H1 (cell line): ENCODE results near the gene ECI2. TPM values are rescaled to one million over a fixed set of nuclear protein-coding genes. Genes with fewer than 3 reads are reported as not detected.

Experiments
- CTCF ChIA-PET: fragments of 300-600 bp; sonication (Branson Sonifier 250); formaldehyde crosslinking; loops from one replicate; lab custom pipeline; 2021; ENCODE audit not compliant: partially characterized antibody; lab: Charles Lee
- POLR2A ChIA-PET: fragments of 300-600 bp; sonication (Branson Sonifier 250); formaldehyde crosslinking; loops from one replicate; lab custom pipeline; 2021; ENCODE audit warnings: inconsistent platforms; ENCODE audit not compliant: partially characterized antibody; lab: Charles Lee
- DNase-seq, 2 experiments: peaks; one replicate each; pipeline versions ENCODE4 v3.0.0 to v3.0.0-alpha.2; 2010 to 2022; ENCODE audit warnings: low spot score in 2 of 2, low read depth in 1 of 2, mixed read lengths in 1 of 2
- FAIRE-seq: peaks from 2 replicates; lab custom pipeline; 2011; peaks lifted over from hg19 to GRCh38; lab: Jason Lieb, UNC
- H2AFZ ChIP-seq: 2 replicates; pipeline ENCODE4 v1.8.1; 2012; ENCODE audit warnings: low read length, inconsistent platforms
- H2AK5ac ChIP-seq: 2 replicates; pipeline ENCODE4 v1.6.1; 2013; ENCODE audit warnings: low read depth, low read length
- H2BK120ac ChIP-seq: replicated peaks from 2 replicates; pipeline ENCODE3; 2013; ENCODE audit warnings: low read depth, low read length, inconsistent platforms
- H2BK12ac ChIP-seq: 2 replicates; pipeline ENCODE4 v1.6.1; 2013; ENCODE audit warnings: low read depth, low read length
- H2BK15ac ChIP-seq: 2 replicates; pipeline ENCODE4 v1.6.1; 2013; ENCODE audit warnings: low read length
- H2BK20ac ChIP-seq: 2 replicates; pipeline ENCODE4 v1.6.1; 2013; ENCODE audit warnings: low read length
- H2BK5ac ChIP-seq: 2 replicates; pipeline ENCODE4 v1.6.1; 2013; ENCODE audit warnings: low read depth, low read length
- H3K14ac ChIP-seq: 2 replicates; pipeline ENCODE4 v1.6.1; 2013; ENCODE audit warnings: inconsistent platforms; ENCODE audit not compliant: insufficient read length
- H3K18ac ChIP-seq: 2 replicates; pipeline ENCODE4 v1.6.1; 2013; ENCODE audit warnings: low read length; ENCODE audit errors: extremely low read depth
- H3K23ac ChIP-seq: 2 replicates; pipeline ENCODE4 v1.6.1; 2013; ENCODE audit warnings: inconsistent platforms; ENCODE audit not compliant: insufficient read length
- H3K23me2 ChIP-seq: 2 replicates; pipeline ENCODE4 v1.6.1; 2013; ENCODE audit warnings: low read depth, low read length
- H3K27ac ChIP-seq: 2 replicates; pipeline ENCODE4 v1.6.1; 2011; ENCODE audit warnings: low read depth, low read length, inconsistent platforms
- H3K27me3 ChIP-seq, 4 experiments: replicated peaks in 1 of 4; 1 replicate in 1 of 4; 2 replicates in 3 of 4; pipeline versions ENCODE4 v1.6.1 to v1.8.1; 2011 to 2013; ENCODE audit warnings: low read length in 3 of 4, mild to moderate bottlenecking in 3 of 4, inconsistent platforms in 2 of 4, mixed read lengths in 2 of 4, moderate library complexity in 1 of 4; ENCODE audit not compliant: control insufficient read depth in 3 of 4, insufficient read depth in 3 of 4; ENCODE audit errors: extremely low read depth in 1 of 4
- H3K36me3 ChIP-seq, 4 experiments: 2 replicates each; pipeline versions ENCODE4 v1.6.1 to v1.8.1; 2011 to 2013; ENCODE audit warnings: mild to moderate bottlenecking in 4 of 4, low read length in 3 of 4, moderate library complexity in 2 of 4, control low read depth in 1 of 4, inconsistent platforms in 1 of 4; ENCODE audit not compliant: insufficient read depth in 4 of 4, control insufficient read depth in 2 of 4
- H3K4ac ChIP-seq: replicated peaks from 2 replicates; pipeline ENCODE3; 2013; ENCODE audit warnings: low read length, low read depth, mixed read lengths, inconsistent platforms; ENCODE audit not compliant: insufficient read length
- H3K4me1 ChIP-seq, 4 experiments: replicated peaks in 1 of 4; 1 replicate in 1 of 4; 2 replicates in 3 of 4; pipeline versions ENCODE4 v1.6.1 to v1.8.1; 2011 to 2013; ENCODE audit warnings: low read length in 3 of 4, inconsistent platforms in 2 of 4, mixed read lengths in 1 of 4; ENCODE audit not compliant: insufficient read depth in 4 of 4, control insufficient read depth in 3 of 4
- H3K4me2 ChIP-seq, 2 experiments: 2 replicates each; pipeline versions ENCODE4 v1.6.1 to v1.8.1; 2011 to 2013; ENCODE audit warnings: low read depth in 2 of 2, low read length in 2 of 2, control low read depth in 1 of 2, inconsistent platforms in 1 of 2, mild to moderate bottlenecking in 1 of 2; ENCODE audit not compliant: insufficient read depth in 1 of 2
- H3K4me3 ChIP-seq, 4 experiments: fragments of 200-600, 300-600 bp in 1 of 4; sonication (generic), shearing (Covaris generic), sonication (Bioruptor Twin) in 1 of 4; 2 replicates each; pipeline versions ENCODE4 v1.5.1 to v1.8.1; 2011 to 2016; ENCODE audit warnings: low read length in 4 of 4, low read depth in 3 of 4, control low read depth in 2 of 4, inconsistent platforms in 2 of 4, mild to moderate bottlenecking in 2 of 4, mixed read lengths in 1 of 4, moderate library complexity in 1 of 4; ENCODE audit not compliant: insufficient read depth in 2 of 4; ENCODE audit errors: extremely low read depth in 1 of 4
- H3K56ac ChIP-seq: replicated peaks from 2 replicates; pipeline ENCODE3; 2013; ENCODE audit warnings: low read depth, mild to moderate bottlenecking, mixed read lengths, low read length, inconsistent platforms; ENCODE audit not compliant: insufficient read length
- H3K79me1 ChIP-seq: 2 replicates; pipeline ENCODE4 v1.6.1; 2013; ENCODE audit warnings: low read depth, low read length, control low read depth
- H3K79me2 ChIP-seq, 2 experiments: 2 replicates each; pipeline versions ENCODE4 v1.6.1 to v1.8.1; 2012 to 2013; ENCODE audit warnings: low read length in 2 of 2, mild to moderate bottlenecking in 2 of 2, inconsistent platforms in 1 of 2; ENCODE audit not compliant: insufficient read depth in 2 of 2, control insufficient read depth in 1 of 2
- H3K9ac ChIP-seq, 4 experiments: replicated peaks in 1 of 4; 1 replicate in 1 of 4; 2 replicates in 3 of 4; pipeline versions ENCODE4 v1.6.1 to v1.8.1; 2011 to 2013; ENCODE audit warnings: low read depth in 3 of 4, low read length in 3 of 4, control low read depth in 2 of 4, mild to moderate bottlenecking in 2 of 4, moderate library complexity in 2 of 4, inconsistent platforms in 1 of 4; ENCODE audit errors: extremely low read depth in 1 of 4
- H3K9me3 ChIP-seq, 2 experiments: 2 replicates each; pipeline versions ENCODE4 v1.6.1 to v1.8.1; 2012 to 2013; ENCODE audit warnings: mild to moderate bottlenecking in 2 of 2, moderate library complexity in 2 of 2, control low read depth in 1 of 2, inconsistent platforms in 1 of 2, low read depth in 1 of 2, low read length in 1 of 2, mixed read lengths in 1 of 2; ENCODE audit not compliant: insufficient read depth in 2 of 2
- H4K20me1 ChIP-seq, 2 experiments: replicated peaks in 1 of 2; 2 replicates each; pipeline versions ENCODE3 to v1.8.1; 2011 to 2013; ENCODE audit warnings: inconsistent platforms in 2 of 2, low read length in 2 of 2, mild to moderate bottlenecking in 1 of 2; ENCODE audit not compliant: insufficient read depth in 2 of 2, control insufficient read depth in 1 of 2
- H4K5ac ChIP-seq: 2 replicates; pipeline ENCODE4 v1.6.1; 2013; ENCODE audit warnings: low read length, low read depth, mixed read lengths, inconsistent platforms; ENCODE audit not compliant: insufficient read length
- H4K8ac ChIP-seq: 2 replicates; pipeline ENCODE4 v1.8.0; 2013; ENCODE audit warnings: mild to moderate bottlenecking, moderate library complexity, low read length, inconsistent platforms; ENCODE audit not compliant: insufficient read depth; ENCODE audit errors: extremely low read depth
- H4K91ac ChIP-seq: replicated peaks from 2 replicates; pipeline ENCODE3; 2013; ENCODE audit warnings: low read length, mixed read lengths, inconsistent platforms; ENCODE audit not compliant: insufficient read length
- ATF3 ChIP-seq: IDR thresholded peaks from 2 replicates; pipeline ENCODE4 v1.6.1; 2011; ENCODE audit warnings: low read depth, mild to moderate bottlenecking, low read length; ENCODE audit not compliant: insufficient read depth
- BACH1 ChIP-seq: IDR thresholded peaks from 2 replicates; pipeline ENCODE4 v1.6.1; 2012; ENCODE audit warnings: low read length, improper control_type of control experiment
- CREB1 ChIP-seq: IDR thresholded peaks from 2 replicates; pipeline ENCODE4 v1.6.1; 2012; ENCODE audit warnings: inconsistent platforms
- E2F6 ChIP-seq: IDR thresholded peaks from 2 replicates; pipeline ENCODE4 v1.6.1; 2012; ENCODE audit warnings: inconsistent platforms
- EP300 ChIP-seq, 2 experiments: IDR thresholded peaks; 1 replicate in 1 of 2; 2 replicates in 1 of 2; pipeline ENCODE4 v1.6.1; 2011 to 2012; ENCODE audit warnings: low read depth in 2 of 2, low read length in 2 of 2, mild to moderate bottlenecking in 2 of 2, borderline replicate concordance in 1 of 2, inconsistent platforms in 1 of 2, moderate library complexity in 1 of 2
- GTF2F1 ChIP-seq: IDR thresholded peaks from 2 replicates; pipeline ENCODE4 v1.6.1; 2012; ENCODE audit warnings: low read depth, low read length, improper control_type of control experiment, borderline replicate concordance
- PHF8 ChIP-seq: fragments of 200-600 bp; sonication (generic); conservative IDR thresholded peaks from 2 replicates; pipeline ENCODE4 v1.7.1; 2012; ENCODE audit warnings: low read depth, mild to moderate bottlenecking, inconsistent platforms, low read length, moderate library complexity
- RAD21 ChIP-seq, 2 experiments: IDR thresholded peaks in 1 of 2; conservative IDR thresholded peaks in 1 of 2; 2 replicates each; pipeline ENCODE4 v1.6.1; 2011; ENCODE audit warnings: low read depth in 2 of 2, low read length in 2 of 2, improper control_type of control experiment in 1 of 2, inconsistent platforms in 1 of 2, mild to moderate bottlenecking in 1 of 2, moderate library complexity in 1 of 2
- RNF2 ChIP-seq: fragments of 200-900, 300-1000 bp; sonication (generic); IDR thresholded peaks from 2 replicates; pipeline ENCODE4 v1.7.1; 2016; ENCODE audit warnings: borderline replicate concordance, low read depth, mild to moderate bottlenecking, antibody characterized with exemption, low read length; ENCODE audit not compliant: poor library complexity, severe bottlenecking; ENCODE audit errors: missing control alignments
- RXRA ChIP-seq: IDR thresholded peaks from 2 replicates; pipeline ENCODE4 v1.6.1; 2011; ENCODE audit warnings: low read depth, mild to moderate bottlenecking, low read length, moderate library complexity; ENCODE audit not compliant: insufficient read depth
- SIRT6 ChIP-seq: IDR thresholded peaks from one replicate; pipeline ENCODE4 v1.7.1; 2012; ENCODE audit warnings: low read length, inconsistent platforms
- SIX5 ChIP-seq: IDR thresholded peaks from 2 replicates; pipeline ENCODE4 v1.6.1; 2011; ENCODE audit warnings: mild to moderate bottlenecking, low read depth, low read length
- TCF12 ChIP-seq: IDR thresholded peaks from 2 replicates; pipeline ENCODE4 v1.6.1; 2011; ENCODE audit warnings: low read depth, mild to moderate bottlenecking, low read length
- polyA plus RNA-seq, 7 experiments: library from polyadenylated mRNA; depleted of rRNA in 3 of 7; stranded (reverse) in 5 of 7; unstranded in 2 of 7; fragments of >200 nt in 5 of 7; fragments of 200-250 nt in 2 of 7; gene quantifications; 1 replicate in 5 of 7; 2 replicates in 1 of 7; 4 replicates in 1 of 7; pipeline versions ENCODE4 v1.2.1 to v1.2.3, GENCODE V29; 2011 to 2013; ENCODE audit warnings: missing spikeins in 2 of 7, mixed read lengths in 2 of 7
- total RNA-seq: library from RNA; stranded (reverse); fragmentation: NEBNext Ultra II Directional; extraction: Animal tissue kit (Norgen Biotek cat#: 25700); gene quantifications from 2 replicates; pipeline ENCODE4 v1.2.1, GENCODE V29; 2021

The ECI2 gene
- total and polyA plus RNA-seq, 2 of the 8 experiments (the other 6 are each of a cell fraction or from before 2014, with no cell fraction given) = 40.4 to 70.8 TPM

GRCh38 chr6:4129446-4129845 lies 5.9 kb downstream of the ECI2 start:
- Histone ChIP-seq H4K8ac (no peak overlapping the region), H2AK5ac (no peak overlapping the region), H3K4me3 (no peak overlapping the region), H3K79me1 (no peaks in the 10 kb centered on the region; the same call in 1 of the 2 replicates), H3K23me2 (0 out of 2 replicates have a peak, but pooled peaks cover 2% of the 10 kb centered on the region), H2BK5ac (no peak overlapping the region), H2AFZ (no peak overlapping the region), H4K20me1 (peaks cover 0 to 2% of the 10 kb centered on the region in 2 experiments), H3K4me2 (no peak overlapping the region), H3K27me3 (no peaks in the 10 kb centered on the region), H3K4ac (no peak overlapping the region), H3K56ac (no peak overlapping the region), H2BK120ac (no peak overlapping the region), H2BK12ac (no peak overlapping the region), H2BK20ac (no peak overlapping the region), H3K4me1 (peaks cover 0 to 3% (median under 1%) of the 10 kb centered on the region in 4 experiments; a peak in 4 of 7 replicates), H3K27ac (no peak overlapping the region), H4K5ac (no peak overlapping the region), H3K79me2 (peaks cover 0 to 19% of the 10 kb centered on the region in 2 experiments; a peak in 3 of 4 replicates), H2BK15ac (no peak overlapping the region), H3K9me3 (peaks cover 7% of the 10 kb centered on the region in 2 experiments; a peak in 3 of 4 replicates), H3K36me3 (peaks cover 17 to 72% (median 48%) of the 10 kb centered on the region in 4 experiments), H3K18ac (no peak overlapping the region), H4K91ac (no peak overlapping the region), H3K14ac (no peak overlapping the region), H3K9ac (no peak overlapping the region), H3K23ac (no peak overlapping the region)
- DNase-seq = no peak
- ChIA-PET CTCF (interaction anchor here (1.3 kb wide), 1 partner anchor 81 kb away, joined by 3 read pairs; no protein-coding TSS in a partner anchor), POLR2A (no interaction called here)
- no peak for FAIRE-seq
- TF ChIP-seq EP300 (IDR thresholded peaks at IDR 0.05; ENCODE audit: borderline replicate concordance in 1 of 2, low read depth in 2 of 2, low read length in 2 of 2) = no peak
- TF ChIP-seq SIX5 = no peak
- no peak for TF ChIP-seq ATF3
- TF ChIP-seq RNF2 = no peak
- no peak for TF ChIP-seq CREB1
- TF ChIP-seq SIRT6 = no peak
- no peak for TF ChIP-seq BACH1
- no peak for TF ChIP-seq PHF8
- no peak for TF ChIP-seq E2F6
- no peak for TF ChIP-seq GTF2F1
- no peak for TF ChIP-seq TCF12
- no peak for TF ChIP-seq RXRA
- TF ChIP-seq RAD21 (IDR thresholded peaks at IDR 0.05 in 1 of 2, conservative IDR thresholded peaks at IDR 0.05 in 1 of 2; ENCODE audit: low read depth in 2 of 2, low read length in 2 of 2) = no peak
